BLaER1 treated with 17β-estradiol and CSF1 and Interleukin-3, amounts not matched to agents 10 nM and 100 nM (cell line): Measurements from ENCODE around the gene MAP1B.

Source experiments
- H3K27ac ChIP-seq, 11 experiments: shearing (Covaris generic); formaldehyde crosslinking; 2 replicates each; pipeline ENCODE4 v1.8.1; 2022
- H3K27me3 ChIP-seq, 11 experiments: shearing (Covaris generic); formaldehyde crosslinking; 2 replicates each; pipeline ENCODE4 v1.8.1; 2022
- H3K36me3 ChIP-seq, 11 experiments: shearing (Covaris generic); formaldehyde crosslinking; 2 replicates each; pipeline ENCODE4 v1.8.1; 2022
- H3K4me1 ChIP-seq, 10 experiments: shearing (Covaris generic); formaldehyde crosslinking; 2 replicates each; pipeline ENCODE4 v1.8.1; 2022
- H3K4me2 ChIP-seq, 11 experiments: shearing (Covaris generic); formaldehyde crosslinking; 2 replicates each; pipeline ENCODE4 v1.8.1; 2022
- H3K4me3 ChIP-seq, 10 experiments: shearing (Covaris generic); formaldehyde crosslinking; 2 replicates each; pipeline ENCODE4 v1.8.1; 2022
- H3K9ac ChIP-seq, 11 experiments: shearing (Covaris generic); formaldehyde crosslinking; 2 replicates each; pipeline ENCODE4 v1.8.1; 2022
- H3K9me3 ChIP-seq, 11 experiments: shearing (Covaris generic); formaldehyde crosslinking; replicated peaks in 1 of 11; 2 replicates each; pipeline ENCODE4 v1.8.1; 2022
- H4K20me1 ChIP-seq, 11 experiments: shearing (Covaris generic); formaldehyde crosslinking; 2 replicates each; pipeline ENCODE4 v1.8.1; 2022
- Cebpa-rat ChIP-seq, 11 experiments: shearing (Covaris generic); IDR thresholded peaks; 2 replicates each; pipeline ENCODE4 v1.8.1; 2022

Gene MAP1B

GRCh38 chr5:72122602-72123001, 15.3 kb downstream of the MAP1B start:
- no peak overlapping the region for H3K9ac ChIP-seq
- peaks cover 9 to 52% (median 15%) of the 10 kb centered on the region in 11 experiments; a peak in 15 of 22 replicates for H3K36me3 ChIP-seq
- H3K27ac ChIP-seq = no peak overlapping the region
- H3K4me1 ChIP-seq = peaks cover 0 to 6% (median 0%) of the 10 kb centered on the region in 10 experiments; a peak in 1 of 20 replicates
- H3K4me3 ChIP-seq = no peak overlapping the region
- H3K27me3 ChIP-seq = no peaks in the 10 kb centered on the region
- H3K4me2 ChIP-seq = no peak overlapping the region
- no peak for TF ChIP-seq Cebpa-rat (IDR thresholded peaks at IDR 0.05)
- H4K20me1 ChIP-seq = peaks cover 0 to 10% (median 0%) of the 10 kb centered on the region in 11 experiments; a peak in 3 of 22 replicates
- H3K9me3 ChIP-seq = no peaks in the 10 kb centered on the region

- H3K4me2 ChIP-seq = no peak overlapping the region
- no peak overlapping the region for H3K27ac ChIP-seq
- H4K20me1 ChIP-seq = peaks cover 0 to 10% (median 0%) of the 10 kb centered on the region in 11 experiments; a peak in 3 of 22 replicates
- H3K4me1 ChIP-seq = peaks cover 0 to 6% (median 0%) of the 10 kb centered on the region in 10 experiments; a peak in 1 of 20 replicates
- no peaks in the 10 kb centered on the region for H3K9me3 ChIP-seq
- no peak overlapping the region for H3K4me3 ChIP-seq
- no peak overlapping the region for H3K9ac ChIP-seq
- TF ChIP-seq Cebpa-rat (IDR thresholded peaks at IDR 0.05) = no peak
- H3K36me3 ChIP-seq = peaks cover 0 to 39% (median 6%) of the 10 kb centered on the region in 11 experiments; a peak in 9 of 22 replicates
- H3K27me3 ChIP-seq = no peaks in the 10 kb centered on the region
Measured at GRCh38 chr5:72123764-72124376, 16.6 kb downstream of the MAP1B start.

DNA sequence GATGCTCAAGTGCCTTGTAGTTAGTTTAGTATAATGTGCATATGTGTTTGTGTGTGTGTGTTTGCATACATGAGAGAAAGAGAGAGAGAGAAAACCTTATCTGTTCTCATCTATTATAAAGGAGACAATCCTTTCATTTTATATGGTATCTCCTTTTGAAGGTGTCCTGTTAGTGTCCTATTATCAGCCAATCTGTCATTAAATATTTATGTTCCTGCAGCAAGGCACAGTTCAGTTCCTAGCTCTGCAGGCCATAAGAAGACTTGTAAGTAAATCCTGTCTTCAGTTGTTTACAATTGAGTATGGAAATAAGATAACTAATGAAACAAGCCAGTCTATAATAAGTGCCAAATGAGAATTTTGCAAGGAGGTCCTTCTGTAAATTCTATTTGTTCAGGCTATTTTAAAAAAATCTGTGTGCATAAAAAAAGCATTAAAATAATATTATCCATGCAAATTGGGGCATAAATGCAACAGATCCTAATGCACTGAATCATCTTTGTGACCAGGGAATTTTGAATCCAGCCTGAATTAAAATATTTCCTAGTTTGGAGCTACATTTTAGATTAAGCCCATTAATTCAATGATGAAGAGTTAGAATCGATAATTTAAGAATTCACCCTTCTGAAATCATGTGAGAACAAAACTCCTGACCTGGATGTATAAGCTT, 18.1 kb downstream of the MAP1B start:
- Histone ChIP-seq H4K20me1 (peaks cover 0 to 9% (median 0%) of the 10 kb centered on the region in 11 experiments; a peak in 3 of 22 replicates), H3K4me2 (no peak overlapping the region), H3K4me1 (peaks cover 0 to 6% (median 0%) of the 10 kb centered on the region in 10 experiments; a peak in 1 of 20 replicates), H3K27me3 (no peaks in the 10 kb centered on the region), H3K4me3 (no peak overlapping the region), H3K9ac (no peak overlapping the region), H3K9me3 (no peaks in the 10 kb centered on the region), H3K36me3 (peaks cover 0 to 27% (median 5%) of the 10 kb centered on the region in 11 experiments; a peak in 8 of 22 replicates), H3K27ac (no peak overlapping the region)
- TF ChIP-seq Cebpa-rat (IDR thresholded peaks at IDR 0.05) = no peak

DNA sequence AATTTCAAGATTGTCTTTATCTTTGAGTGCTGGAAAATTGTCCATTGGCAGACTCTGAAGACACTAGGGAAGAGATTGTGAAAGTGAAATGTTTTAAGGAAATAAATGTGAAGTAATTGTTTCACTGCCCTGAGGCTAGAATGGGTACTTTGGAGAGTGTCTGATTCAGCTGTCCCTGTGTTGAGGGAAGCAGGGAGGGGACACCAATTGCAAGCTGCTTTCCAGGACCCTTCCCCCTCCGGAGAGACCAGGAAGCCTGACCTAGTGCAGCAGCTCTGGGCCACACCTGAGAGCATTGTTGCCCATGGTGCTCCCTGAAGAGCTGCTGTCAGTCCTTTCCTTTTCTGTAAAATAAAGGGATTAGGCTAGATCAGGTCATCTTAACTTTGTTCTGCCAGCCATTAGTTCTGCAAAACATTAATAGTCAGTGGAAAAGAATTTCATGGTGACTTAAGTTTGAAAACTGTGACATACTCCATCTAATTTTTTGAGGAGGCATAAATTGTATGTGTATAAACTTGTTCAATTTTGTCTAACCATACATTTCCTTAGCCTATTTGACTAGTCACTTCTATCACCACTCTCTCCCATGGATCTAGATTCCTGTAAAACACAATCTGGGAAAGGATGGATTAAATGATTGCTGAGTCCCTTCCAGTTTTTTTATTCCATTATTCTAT, 18.8 kb downstream of the MAP1B start:
- no peak for TF ChIP-seq Cebpa-rat (IDR thresholded peaks at IDR 0.05)
- no peaks in the 10 kb centered on the region for H3K9me3 ChIP-seq
- peaks cover 0 to 21% (median 4%) of the 10 kb centered on the region in 11 experiments; a peak in 8 of 22 replicates for H3K36me3 ChIP-seq
- H4K20me1 ChIP-seq = peaks cover 0 to 3% (median 0%) of the 10 kb centered on the region in 11 experiments; a peak in 3 of 22 replicates
- no peak overlapping the region for H3K4me2 ChIP-seq
- H3K27ac ChIP-seq = no peak overlapping the region
- no peak overlapping the region for H3K4me3 ChIP-seq
- H3K27me3 ChIP-seq = no peaks in the 10 kb centered on the region
- no peak overlapping the region for H3K9ac ChIP-seq
- H3K4me1 ChIP-seq = peaks cover 0 to 6% (median 0%) of the 10 kb centered on the region in 10 experiments; a peak in 1 of 20 replicates

DNA sequence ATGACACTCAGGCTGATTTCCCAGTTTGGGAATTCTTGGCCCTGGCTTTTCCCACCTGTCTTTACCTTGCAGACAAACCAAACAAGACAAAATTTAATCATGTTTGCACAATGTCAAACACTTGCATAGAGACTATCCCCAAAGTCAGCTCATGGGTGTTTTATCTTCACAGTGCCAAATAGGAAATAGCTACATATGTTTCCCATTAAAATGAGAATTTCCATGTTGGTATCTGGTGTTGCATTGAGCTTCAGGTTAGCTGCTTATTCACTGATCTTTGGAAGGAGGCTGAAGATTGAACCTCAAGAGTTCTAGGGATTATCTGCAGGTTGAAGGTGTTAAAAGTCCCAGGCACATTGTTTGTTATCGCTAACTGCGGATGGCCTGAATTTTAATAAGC, 19.5 kb downstream of the MAP1B start:
- H3K4me3 ChIP-seq = no peak overlapping the region
- H3K4me2 ChIP-seq = no peak overlapping the region
- peaks cover 0 to 17% (median 4%) of the 10 kb centered on the region in 11 experiments; a peak in 7 of 22 replicates for H3K36me3 ChIP-seq
- no peak overlapping the region for H3K27ac ChIP-seq
- no peak overlapping the region for H3K9ac ChIP-seq
- H4K20me1 ChIP-seq = peaks cover 0 to 3% (median 0%) of the 10 kb centered on the region in 11 experiments; a peak in 1 of 22 replicates
- peaks cover 0 to 6% (median 0%) of the 10 kb centered on the region in 10 experiments; a peak in 1 of 20 replicates for H3K4me1 ChIP-seq
- no peak for TF ChIP-seq Cebpa-rat (IDR thresholded peaks at IDR 0.05)
- H3K9me3 ChIP-seq = no peaks in the 10 kb centered on the region
- no peaks in the 10 kb centered on the region for H3K27me3 ChIP-seq

DNA sequence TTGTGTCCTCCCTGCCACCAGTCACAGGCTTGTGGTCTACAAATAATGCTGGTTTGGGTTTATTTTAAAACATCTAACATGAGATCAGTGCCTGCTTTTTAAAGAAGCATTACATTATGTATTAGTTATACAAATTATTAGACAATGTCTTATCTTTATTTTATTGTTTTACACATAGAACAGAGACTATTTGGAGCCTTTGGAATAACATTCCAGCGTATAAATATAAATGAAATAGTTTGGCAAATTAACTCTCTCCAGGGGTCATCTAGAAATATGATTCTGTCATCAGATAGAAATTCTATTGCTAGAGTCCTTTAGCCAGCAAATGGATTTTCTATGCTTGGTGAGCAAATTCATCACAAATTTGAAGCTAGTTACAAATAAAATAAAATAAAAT, 22.4 kb downstream of the MAP1B start:
- H3K4me2 ChIP-seq = no peak overlapping the region
- no peaks in the 10 kb centered on the region for H3K9me3 ChIP-seq
- H3K9ac ChIP-seq = no peak overlapping the region
- no peak for TF ChIP-seq Cebpa-rat (IDR thresholded peaks at IDR 0.05)
- no peak overlapping the region for H3K27ac ChIP-seq
- H3K4me3 ChIP-seq = no peak overlapping the region
- H3K36me3 ChIP-seq = peaks cover 0 to 15% (median 0%) of the 10 kb centered on the region in 11 experiments; a peak in 3 of 22 replicates
- H4K20me1 ChIP-seq = peaks cover 0 to 14% (median 0%) of the 10 kb centered on the region in 11 experiments; a peak in 2 of 22 replicates
- no peaks in the 10 kb centered on the region for H3K27me3 ChIP-seq
- peaks cover 0 to 24% (median 0%) of the 10 kb centered on the region in 10 experiments; a peak in 6 of 20 replicates for H3K4me1 ChIP-seq

- Histone ChIP-seq H4K20me1 (peaks cover 0 to 17% (median 0%) of the 10 kb centered on the region in 11 experiments; a peak in 2 of 22 replicates), H3K4me3 (no peak overlapping the region), H3K9me3 (no peaks in the 10 kb centered on the region), H3K27me3 (no peaks in the 10 kb centered on the region), H3K9ac (no peak overlapping the region), H3K27ac (no peak overlapping the region), H3K4me1 (peaks cover 0 to 24% (median 0%) of the 10 kb centered on the region in 10 experiments; a peak in 6 of 20 replicates), H3K4me2 (no peak overlapping the region), H3K36me3 (peaks cover 0 to 9% (median 0%) of the 10 kb centered on the region in 11 experiments; a peak in 2 of 22 replicates)
- TF ChIP-seq Cebpa-rat (IDR thresholded peaks at IDR 0.05) = no peak
Measured at GRCh38 chr5:72130351-72130761, 23.1 kb downstream of the MAP1B start.

- no peak overlapping the region for H3K9ac ChIP-seq
- H3K27ac ChIP-seq = no peak overlapping the region
- H3K9me3 ChIP-seq = no peaks in the 10 kb centered on the region
- no peaks in the 10 kb centered on the region for H3K27me3 ChIP-seq
- H3K4me1 ChIP-seq = peaks cover 0 to 21% (median 0%) of the 10 kb centered on the region in 10 experiments; a peak in 7 of 20 replicates
- no peak for TF ChIP-seq Cebpa-rat (IDR thresholded peaks at IDR 0.05)
- peak overlapping the region in 4 of 11 experiments; percentile 8 to 54 (median 26); a peak in 4 of 22 replicates for H3K4me2 ChIP-seq
- no peak overlapping the region for H3K4me3 ChIP-seq
- H3K36me3 ChIP-seq = peaks cover 0 to 8% (median 0%) of the 10 kb centered on the region in 11 experiments; a peak in 2 of 22 replicates
- peaks cover 0 to 31% (median 0%) of the 10 kb centered on the region in 11 experiments; a peak in 2 of 22 replicates for H4K20me1 ChIP-seq
Measured at GRCh38 chr5:72133212-72133990, 26.1 kb downstream of the MAP1B start.
